Measurements from ENCODE around the gene CLEC18C.

DNA sequence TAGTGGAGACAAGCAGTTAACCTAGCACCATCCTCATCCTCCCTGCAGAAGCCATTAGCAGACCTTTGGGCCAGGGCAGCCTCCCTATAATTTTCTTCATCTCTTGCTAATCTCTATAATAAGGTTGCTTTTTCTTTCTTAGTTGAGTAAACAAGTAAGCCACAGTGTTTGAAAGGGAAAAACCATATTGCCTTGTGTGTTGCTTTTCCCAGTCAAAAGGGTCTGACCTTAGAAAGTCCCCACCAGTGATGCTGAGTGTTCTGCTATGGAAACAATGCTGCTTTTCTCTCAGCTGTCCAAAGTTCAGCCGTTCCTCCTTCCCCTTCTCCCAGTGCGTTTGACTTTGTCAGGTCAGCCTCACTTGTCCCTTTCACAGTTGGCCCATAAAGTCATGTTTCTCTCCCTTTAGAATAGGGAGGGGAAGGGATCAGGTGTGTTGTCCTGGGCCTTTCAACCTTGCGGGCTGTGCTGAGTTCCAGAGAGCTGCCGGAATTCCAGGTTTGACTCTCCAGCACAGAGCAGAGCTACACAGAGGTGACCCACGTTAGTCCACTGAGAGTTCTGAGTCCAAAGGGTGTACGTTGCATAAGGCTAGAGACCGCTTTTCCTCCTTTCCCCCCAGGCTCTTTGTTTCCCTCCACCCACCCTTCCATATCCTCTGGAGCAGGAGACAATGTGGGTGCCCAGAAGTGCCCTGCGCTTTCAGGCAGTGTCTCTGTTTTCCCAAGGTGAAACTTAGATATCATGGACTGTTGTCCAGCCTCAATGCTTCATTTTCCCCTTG is 15.9 kb upstream of the CLEC18C start:
- TF ChIP-seq, protein P1, sequence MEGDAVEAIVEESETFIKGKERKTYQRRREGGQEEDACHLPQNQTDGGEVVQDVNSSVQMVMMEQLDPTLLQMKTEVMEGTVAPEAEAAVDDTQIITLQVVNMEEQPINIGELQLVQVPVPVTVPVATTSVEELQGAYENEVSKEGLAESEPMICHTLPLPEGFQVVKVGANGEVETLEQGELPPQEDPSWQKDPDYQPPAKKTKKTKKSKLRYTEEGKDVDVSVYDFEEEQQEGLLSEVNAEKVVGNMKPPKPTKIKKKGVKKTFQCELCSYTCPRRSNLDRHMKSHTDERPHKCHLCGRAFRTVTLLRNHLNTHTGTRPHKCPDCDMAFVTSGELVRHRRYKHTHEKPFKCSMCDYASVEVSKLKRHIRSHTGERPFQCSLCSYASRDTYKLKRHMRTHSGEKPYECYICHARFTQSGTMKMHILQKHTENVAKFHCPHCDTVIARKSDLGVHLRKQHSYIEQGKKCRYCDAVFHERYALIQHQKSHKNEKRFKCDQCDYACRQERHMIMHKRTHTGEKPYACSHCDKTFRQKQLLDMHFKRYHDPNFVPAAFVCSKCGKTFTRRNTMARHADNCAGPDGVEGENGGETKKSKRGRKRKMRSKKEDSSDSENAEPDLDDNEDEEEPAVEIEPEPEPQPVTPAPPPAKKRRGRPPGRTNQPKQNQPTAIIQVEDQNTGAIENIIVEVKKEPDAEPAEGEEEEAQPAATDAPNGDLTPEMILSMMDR (IDR thresholded peaks at IDR 0.05; ENCODE audit: low read length), result no peak
- TF ChIP-seq EZH2 (IDR thresholded peaks at IDR 0.05; ENCODE audit: borderline replicate concordance, low read length), result no peak

Data from OCI-LY1 (cell line).